ENCODE results near the gene KREMEN1. TPM values are rescaled to one million over a fixed set of nuclear protein-coding genes. Genes with fewer than 3 reads are reported as not detected.
"Not testable (repeated sequence)": the region's sequence is repeated elsewhere in the genome, so short reads cannot be mapped to it uniquely, and the experiment has no call there.

Gene KREMEN1
- 1.8 and 2.4 TPM in 2 replicates for total RNA-seq (2014; rRNA removed; shearing (Covaris generic))

GRCh38 chr22:29072979-29073617 is at the start of gene KREMEN1:
TSS of gene KREMEN1 (plus strand) at chr22:29073035. CDS start at chr22:29073131, 96 bp downstream.
- Histone ChIP-seq H3K27me3 (ENCODE audit: control insufficient read depth, insufficient read depth, low read length) (peaks cover 40% of the 10 kb centered on the region), H3K36me3 (replicated peaks; ENCODE audit: control insufficient read depth, insufficient read depth, low read length) (no peaks in the 10 kb centered on the region), H3K4me3 (ENCODE audit: insufficient read depth, low read depth, low read length) (peak within 1 kb of the TSS; percentile 60)
- DNase-seq: no peak

DNA sequence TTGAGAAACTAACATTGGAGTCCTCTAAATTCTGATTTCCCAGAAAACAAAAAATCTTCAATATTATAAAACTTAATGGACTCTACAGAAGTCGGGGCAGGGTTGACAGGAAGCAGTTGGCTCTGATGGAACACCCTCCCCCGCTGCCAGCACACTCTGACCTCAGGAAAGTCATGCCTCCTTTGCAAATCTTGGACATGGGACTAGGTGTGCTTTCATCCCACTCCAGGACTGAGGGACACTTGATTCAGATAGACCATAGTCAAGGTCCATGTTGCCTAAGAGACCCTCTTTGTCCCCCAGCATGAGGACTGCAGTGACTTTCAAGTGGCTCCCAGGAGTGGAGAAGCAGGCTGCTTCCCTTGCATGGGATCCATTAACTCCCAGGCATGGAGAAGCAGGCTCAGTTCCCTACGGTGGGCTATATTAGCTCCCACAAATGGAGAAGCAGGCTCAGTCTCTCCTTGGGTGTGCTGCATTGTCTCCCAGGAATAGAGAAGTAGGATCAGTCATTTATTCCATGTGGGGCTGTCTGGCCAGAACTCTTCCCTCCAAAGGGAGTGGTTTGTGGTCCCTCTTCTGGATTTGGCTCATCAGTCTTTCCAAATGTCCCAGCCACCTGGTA is 49.6 kb upstream of the KREMEN1 start:
- DNase-seq: no peak
- H3K36me3 ChIP-seq (replicated peaks; ENCODE audit: control insufficient read depth, insufficient read depth, low read length): no peaks in the 10 kb centered on the region; the same call in 1 of the 2 replicates
- H3K4me3 ChIP-seq (ENCODE audit: insufficient read depth, low read depth, low read length): no peak overlapping the region
- no peaks in the 10 kb centered on the region for H3K27me3 ChIP-seq (ENCODE audit: control insufficient read depth, insufficient read depth, low read length)

DNA sequence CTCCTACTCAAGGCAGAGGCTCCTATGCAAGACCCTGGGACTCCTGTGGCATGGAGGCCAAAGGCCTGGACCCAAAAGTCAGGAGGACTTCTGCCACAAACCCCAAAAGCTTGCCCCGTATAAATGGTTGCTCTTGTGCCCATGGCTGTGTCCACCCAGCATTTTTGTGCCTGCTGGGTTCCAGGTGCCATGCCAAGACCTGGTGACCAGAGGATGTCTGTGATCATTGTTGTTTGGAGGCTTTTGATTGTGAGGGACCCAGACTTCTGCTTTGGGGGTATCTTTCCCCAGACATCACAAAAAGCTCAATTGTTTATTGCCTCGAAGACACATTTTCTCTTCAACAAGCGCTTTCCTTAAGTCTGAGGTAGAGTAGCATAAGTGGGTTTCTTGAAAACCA is 46.3 kb upstream of the KREMEN1 start:
- Histone ChIP-seq H3K4me3 (ENCODE audit: insufficient read depth, low read depth, low read length) (no peak overlapping the region), H3K27me3 (ENCODE audit: control insufficient read depth, insufficient read depth, low read length) (no peaks in the 10 kb centered on the region), H3K36me3 (replicated peaks; ENCODE audit: control insufficient read depth, insufficient read depth, low read length) (no peaks in the 10 kb centered on the region; the same call in 1 of the 2 replicates)
- DNase-seq: no peak

DNA sequence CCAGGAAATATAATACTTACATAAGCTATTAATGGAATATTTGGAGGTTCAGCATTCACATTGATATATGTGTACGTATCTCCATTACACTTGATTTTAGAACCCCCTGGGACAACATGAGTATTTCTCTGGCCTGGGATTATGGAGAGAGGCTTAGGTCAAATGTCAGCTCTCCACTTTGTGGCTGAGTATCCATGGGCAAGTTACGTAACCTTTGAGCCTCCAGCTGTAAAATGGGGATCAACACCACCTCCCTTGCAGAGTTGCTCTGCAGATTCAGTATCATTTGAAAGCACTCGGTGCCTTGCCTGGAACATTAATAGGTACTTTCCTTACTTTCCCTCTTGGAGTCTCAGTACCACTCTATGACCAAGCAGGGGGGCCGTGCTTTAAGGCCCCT is 44.4 kb upstream of the KREMEN1 start:
- DNase-seq: no peak
- H3K4me3 ChIP-seq (ENCODE audit: insufficient read depth, low read depth, low read length): no peak overlapping the region
- H3K36me3 ChIP-seq (replicated peaks; ENCODE audit: control insufficient read depth, insufficient read depth, low read length): no peaks in the 10 kb centered on the region; the same call in 1 of the 2 replicates
- no peaks in the 10 kb centered on the region for H3K27me3 ChIP-seq (ENCODE audit: control insufficient read depth, insufficient read depth, low read length)

GRCh38 chr22:29029202-29030000 is 43.4 kb upstream of the KREMEN1 start:
- no peak overlapping the region for H3K4me3 ChIP-seq (ENCODE audit: insufficient read depth, low read depth, low read length)
- no peak for DNase-seq

DNA sequence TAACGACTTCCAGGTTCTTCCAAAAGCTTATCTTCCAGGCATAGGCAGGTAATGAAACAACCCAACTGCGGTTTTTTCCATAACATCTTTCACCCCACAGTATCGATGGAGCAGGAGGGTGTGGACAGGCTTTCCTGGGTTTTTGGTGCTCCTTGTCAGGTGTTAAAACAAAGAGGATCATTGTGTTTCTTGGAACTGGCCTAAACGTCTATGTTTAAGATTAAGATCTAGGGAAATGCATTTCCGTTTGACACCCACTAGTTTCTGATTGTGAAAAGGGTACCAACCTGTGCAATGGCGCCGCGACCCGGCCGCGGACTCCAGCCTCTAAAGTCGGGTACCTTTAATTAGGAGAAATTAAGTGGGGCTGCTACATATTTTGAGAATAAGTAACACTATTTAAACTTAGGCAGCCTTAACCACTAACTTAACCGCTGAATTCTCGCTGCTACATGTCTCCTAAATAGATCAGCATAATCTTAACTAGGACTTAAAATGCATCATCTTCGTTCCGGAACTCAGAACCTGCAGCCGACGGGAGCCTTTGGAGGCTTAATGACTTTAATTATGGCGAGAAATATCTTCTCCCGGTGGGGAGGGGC is 42.7 kb upstream of the KREMEN1 start:
- Histone ChIP-seq H3K36me3 (replicated peaks; ENCODE audit: control insufficient read depth, insufficient read depth, low read length) (no peaks in the 10 kb centered on the region; the same call in 1 of the 2 replicates), H3K4me3 (ENCODE audit: insufficient read depth, low read depth, low read length) (peak overlapping the region; percentile 39), H3K27me3 (ENCODE audit: control insufficient read depth, insufficient read depth, low read length) (no peaks in the 10 kb centered on the region)
- no peak for DNase-seq

More at GRCh38 chr22:29029202-29030000, 43.4 kb upstream of the KREMEN1 start:
- Histone ChIP-seq H3K27me3 (ENCODE audit: control insufficient read depth, insufficient read depth, low read length) (no peaks in the 10 kb centered on the region), H3K36me3 (replicated peaks; ENCODE audit: control insufficient read depth, insufficient read depth, low read length) (no peaks in the 10 kb centered on the region; the same call in 1 of the 2 replicates)

- no peaks in the 10 kb centered on the region; the same call in 1 of the 2 replicates for H3K36me3 ChIP-seq (replicated peaks; ENCODE audit: control insufficient read depth, insufficient read depth, low read length)
- H3K4me3 ChIP-seq (ENCODE audit: insufficient read depth, low read depth, low read length): peak overlapping the region; percentile 39
- peak; percentile 93 for DNase-seq
- no peaks in the 10 kb centered on the region for H3K27me3 ChIP-seq (ENCODE audit: control insufficient read depth, insufficient read depth, low read length)
Measured at GRCh38 chr22:29030618-29031226, 42.1 kb upstream of the KREMEN1 start.

- H3K27me3 ChIP-seq (ENCODE audit: control insufficient read depth, insufficient read depth, low read length): no peaks in the 10 kb centered on the region
- DNase-seq: peak; percentile 78
- peak overlapping the region; percentile 39; the same call in 1 of the 2 replicates for H3K4me3 ChIP-seq (ENCODE audit: insufficient read depth, low read depth, low read length)
- H3K36me3 ChIP-seq (replicated peaks; ENCODE audit: control insufficient read depth, insufficient read depth, low read length): no peaks in the 10 kb centered on the region; the same call in 1 of the 2 replicates
Measured at GRCh38 chr22:29031227-29032011, 41.4 kb upstream of the KREMEN1 start.

- DNase-seq: peak; percentile 57
- Histone ChIP-seq H3K36me3 (replicated peaks; ENCODE audit: control insufficient read depth, insufficient read depth, low read length) (no peaks in the 10 kb centered on the region), H3K27me3 (ENCODE audit: control insufficient read depth, insufficient read depth, low read length) (no peaks in the 10 kb centered on the region), H3K4me3 (ENCODE audit: insufficient read depth, low read depth, low read length) (no peak overlapping the region)
Measured at GRCh38 chr22:29032014-29032475, 40.8 kb upstream of the KREMEN1 start.

DNA sequence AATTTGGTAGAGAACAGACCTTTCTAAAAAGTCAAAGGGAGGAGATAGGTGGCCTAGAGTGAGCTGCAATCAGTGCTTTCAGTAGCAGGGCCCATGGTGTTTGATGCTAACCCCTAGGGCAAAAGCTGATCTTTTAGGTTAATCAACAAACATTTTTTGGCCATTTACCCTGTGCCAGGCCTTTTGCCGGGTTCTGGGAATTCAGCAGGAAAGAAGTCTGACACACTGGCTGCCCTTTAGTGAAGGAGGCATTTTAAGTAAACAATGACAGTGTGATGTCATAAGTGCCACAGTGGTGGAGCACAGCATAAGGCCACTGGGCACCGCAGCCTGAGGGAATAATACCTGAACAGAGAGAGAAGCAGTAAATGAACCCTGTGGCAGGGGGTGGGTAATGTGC is 40.3 kb upstream of the KREMEN1 start:
- DNase-seq: no peak

GRCh38 chr22:29037340-29037932 is 35.4 kb upstream of the KREMEN1 start:
- DNase-seq: no peak
- Histone ChIP-seq H3K27me3 (ENCODE audit: control insufficient read depth, insufficient read depth, low read length) (no peaks in the 10 kb centered on the region), H3K36me3 (replicated peaks; ENCODE audit: control insufficient read depth, insufficient read depth, low read length) (no peaks in the 10 kb centered on the region), H3K4me3 (ENCODE audit: insufficient read depth, low read depth, low read length) (no peak overlapping the region)

More for the DNA sequence above, 40.3 kb upstream of the KREMEN1 start:
- no peaks in the 10 kb centered on the region for H3K36me3 ChIP-seq (replicated peaks; ENCODE audit: control insufficient read depth, insufficient read depth, low read length)
- no peaks in the 10 kb centered on the region for H3K27me3 ChIP-seq (ENCODE audit: control insufficient read depth, insufficient read depth, low read length)
- no peak overlapping the region for H3K4me3 ChIP-seq (ENCODE audit: insufficient read depth, low read depth, low read length)

DNA sequence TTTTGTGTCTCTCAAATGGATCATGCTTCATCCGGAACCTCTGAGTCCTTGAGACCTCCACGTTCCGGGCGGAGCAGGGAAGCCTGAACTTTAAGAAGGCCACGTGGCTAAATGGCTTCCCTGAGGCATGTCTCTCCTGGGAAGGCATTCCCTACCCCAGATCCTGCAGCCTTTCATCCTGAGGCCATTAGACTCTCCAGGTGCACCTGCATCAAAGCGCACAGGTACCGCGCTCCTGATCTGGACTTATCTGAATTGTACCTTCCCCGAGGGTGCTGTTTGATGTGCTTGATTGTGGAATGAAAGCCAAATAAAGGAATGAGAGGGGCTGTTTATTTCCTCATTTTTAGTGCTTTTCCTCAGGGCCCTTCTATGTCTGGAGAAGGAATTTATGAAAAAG is 33.7 kb upstream of the KREMEN1 start:
- DNase-seq: no peak
- Histone ChIP-seq H3K4me3 (ENCODE audit: insufficient read depth, low read depth, low read length) (no peak overlapping the region), H3K36me3 (replicated peaks; ENCODE audit: control insufficient read depth, insufficient read depth, low read length) (peaks cover 5% of the 10 kb centered on the region), H3K27me3 (ENCODE audit: control insufficient read depth, insufficient read depth, low read length) (no peaks in the 10 kb centered on the region)

DNA sequence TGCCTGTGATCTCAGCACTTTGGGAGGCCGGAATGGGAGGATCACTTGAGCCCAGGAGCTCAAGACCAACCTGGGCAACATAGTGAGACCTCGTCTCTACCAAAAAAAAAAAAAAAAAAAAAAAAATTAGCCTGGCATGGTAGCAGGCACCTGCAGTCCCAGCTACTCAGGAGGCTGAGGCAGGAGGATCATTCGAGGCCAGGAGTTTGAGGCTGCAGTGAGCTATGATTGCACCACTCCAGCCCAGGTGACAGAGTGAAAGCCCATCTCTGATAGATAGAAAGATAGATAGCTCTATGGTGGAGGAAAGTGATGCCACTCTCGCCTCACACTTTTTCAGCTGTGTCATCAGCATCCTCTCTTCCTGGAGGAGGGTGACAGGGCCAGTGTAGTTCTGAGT is 33.2 kb upstream of the KREMEN1 start:
- not testable (repeated sequence) for DNase-seq; H3K4me3 ChIP-seq (ENCODE audit: insufficient read depth, low read depth, low read length); H3K27me3 ChIP-seq (ENCODE audit: control insufficient read depth, insufficient read depth, low read length); H3K36me3 ChIP-seq (replicated peaks; ENCODE audit: control insufficient read depth, insufficient read depth, low read length)
